ENCODE measurements around the gene NEUROG2. TPM values are rescaled to one million over a fixed set of nuclear protein-coding genes. Genes with fewer than 3 reads are reported as not detected.
"Not testable (repeated sequence)": the region's sequence is repeated elsewhere in the genome, so short reads cannot be mapped to it uniquely, and the experiment has no call there.

The NEUROG2 gene
- not detected for total RNA-seq
- long read RNA-seq, donor 1: 0 reads
- long read RNA-seq, donor 2: 0 reads

DNA sequence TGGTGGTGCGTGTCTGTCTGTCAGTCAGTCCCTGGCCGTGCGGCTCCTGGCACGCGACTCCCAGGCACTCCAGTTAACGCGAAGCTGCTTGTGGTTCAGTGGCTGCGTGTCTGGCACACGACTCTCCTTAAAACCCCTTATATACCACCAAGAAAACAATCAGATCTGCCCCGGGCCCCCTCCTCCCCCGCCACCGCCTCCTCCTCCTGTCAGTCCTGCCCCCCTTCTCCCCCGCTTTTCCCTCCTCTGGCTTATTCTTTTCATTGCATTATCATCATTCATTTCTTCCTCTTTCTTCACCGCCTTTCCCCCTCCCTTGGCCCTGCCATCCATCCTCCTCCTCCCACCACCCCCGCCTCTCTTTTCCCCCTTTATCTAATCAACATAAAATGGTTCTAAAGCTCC is at the start of gene NEUROG2:
Gene NEUROG2, minus strand, starts transcription at position 115 of the 405 bp plus-strand sequence. CDS start 705 bp downstream, outside the sequence.
- intact Hi-C loops (cut with DNase I): no loop called here
- no peak for DNase-seq (ENCODE audit: low spot score)

DNA sequence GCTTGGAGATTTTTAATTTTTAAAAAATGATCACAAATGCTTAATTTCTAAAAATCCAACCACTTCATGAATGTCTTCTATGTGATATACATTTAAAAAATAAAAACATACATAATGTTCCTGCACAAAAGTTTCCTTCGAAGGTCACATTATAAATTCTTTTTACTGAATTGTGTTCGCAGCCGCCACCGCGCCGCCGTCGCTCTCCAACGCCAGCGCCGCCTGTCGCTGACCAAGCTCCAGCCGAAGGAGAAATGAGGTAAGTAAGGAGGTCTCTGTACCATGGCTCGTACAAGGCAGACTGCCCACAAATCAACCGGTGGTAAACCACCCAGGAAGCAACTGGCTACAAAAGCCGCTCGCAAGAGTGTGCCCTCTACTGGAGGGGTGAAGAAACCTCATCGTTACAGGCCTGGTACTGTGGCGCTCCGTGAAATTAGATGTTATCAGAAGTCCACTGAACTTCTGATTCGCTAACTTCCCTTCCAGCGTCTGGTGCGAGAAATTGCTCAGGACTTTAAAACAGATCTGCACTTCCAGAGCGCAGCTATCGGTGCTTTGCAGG is 48.8 kb upstream of the NEUROG2 start:
- intact Hi-C loops (cut with DNase I): no loop called here
- DNase-seq (ENCODE audit: low spot score): no peak

DNA sequence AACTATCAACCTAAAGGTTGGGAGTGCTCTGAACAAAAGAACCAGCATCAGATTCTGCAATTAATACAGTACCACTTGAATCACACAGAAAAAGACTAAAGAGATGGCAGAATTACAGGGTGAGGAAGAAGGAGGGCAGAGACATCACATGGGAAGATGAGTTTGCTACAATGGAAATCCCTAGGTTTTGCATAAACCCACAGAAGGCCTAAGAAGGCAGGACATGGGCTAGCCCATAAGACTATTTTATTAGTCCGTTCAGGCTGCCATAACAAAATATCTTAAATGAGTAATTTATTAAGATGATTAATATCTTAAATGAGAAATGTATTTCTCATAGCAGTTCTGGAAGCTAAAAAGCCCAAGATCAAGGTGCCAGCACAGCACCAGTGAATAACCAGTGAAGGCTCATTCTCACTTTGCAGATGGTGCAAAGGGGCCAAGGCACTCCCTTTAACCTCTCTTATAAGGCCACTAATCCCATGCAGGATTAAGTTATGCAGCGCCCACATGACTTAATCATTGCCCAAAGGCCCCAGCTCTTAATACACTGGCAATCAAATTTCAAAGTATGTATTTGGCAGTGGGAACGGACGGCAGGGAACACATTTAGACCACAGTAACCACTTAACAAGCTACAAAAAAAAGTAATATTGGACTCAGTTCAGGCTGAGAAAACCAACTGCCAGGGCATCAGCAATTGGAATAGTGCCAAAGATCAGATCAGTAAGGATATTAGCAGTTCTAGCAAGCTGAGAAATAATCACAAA is 47.6 kb upstream of the NEUROG2 start:
- intact Hi-C loops (cut with DNase I): no loop called here
- no peak for DNase-seq (ENCODE audit: low spot score)

DNA sequence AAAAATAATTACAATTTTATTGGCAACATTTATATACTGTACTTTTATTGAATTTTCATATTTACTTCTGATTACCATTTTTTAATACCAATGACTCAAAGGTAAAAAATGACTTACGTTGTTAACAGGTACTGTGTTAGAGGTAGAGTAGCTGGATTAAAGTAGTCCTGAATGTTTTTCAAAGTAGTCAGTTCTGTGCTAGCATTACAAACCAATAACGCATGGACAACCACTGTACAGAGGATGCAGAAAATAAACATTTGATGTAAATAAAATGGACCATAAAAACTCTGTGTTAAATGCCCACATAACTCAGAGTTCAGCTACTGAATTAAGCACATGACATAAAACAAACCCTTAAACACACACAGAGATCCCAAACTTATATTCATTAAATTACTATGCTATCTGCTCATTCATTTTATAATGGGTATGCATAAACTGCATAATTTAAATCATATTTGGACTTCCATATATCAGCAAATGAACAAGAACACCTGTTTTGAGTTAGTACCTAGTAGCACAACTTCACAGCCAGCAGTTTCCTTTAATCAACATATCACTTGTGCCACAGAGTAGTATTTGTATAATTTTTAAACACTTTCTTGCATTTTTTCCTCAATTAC is 46.4 kb upstream of the NEUROG2 start:
- intact Hi-C loops (cut with DNase I): no loop called here
- DNase-seq (ENCODE audit: low spot score): no peak

DNA sequence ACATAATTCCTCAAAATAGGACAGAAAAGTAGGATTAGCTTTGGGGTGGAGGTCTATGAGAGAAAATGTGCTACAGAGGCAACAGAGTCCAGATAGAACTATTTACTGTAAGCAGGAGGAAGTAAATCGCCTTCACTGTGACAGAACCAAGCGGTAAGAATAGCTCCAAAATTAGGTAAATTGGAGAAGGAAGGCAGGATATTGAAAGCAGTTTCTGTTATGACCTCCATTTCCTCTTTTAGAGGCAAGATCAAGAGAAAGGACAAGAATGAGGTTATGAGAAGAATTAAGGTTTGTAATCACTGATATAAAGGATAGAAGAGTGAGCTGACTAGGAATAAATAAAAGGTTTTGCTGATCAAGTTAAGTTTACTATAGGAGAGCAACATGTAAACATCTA is 44.1 kb upstream of the NEUROG2 start:
- DNase-seq (ENCODE audit: low spot score): no peak
- intact Hi-C loops (cut with DNase I): no loop called here

DNA sequence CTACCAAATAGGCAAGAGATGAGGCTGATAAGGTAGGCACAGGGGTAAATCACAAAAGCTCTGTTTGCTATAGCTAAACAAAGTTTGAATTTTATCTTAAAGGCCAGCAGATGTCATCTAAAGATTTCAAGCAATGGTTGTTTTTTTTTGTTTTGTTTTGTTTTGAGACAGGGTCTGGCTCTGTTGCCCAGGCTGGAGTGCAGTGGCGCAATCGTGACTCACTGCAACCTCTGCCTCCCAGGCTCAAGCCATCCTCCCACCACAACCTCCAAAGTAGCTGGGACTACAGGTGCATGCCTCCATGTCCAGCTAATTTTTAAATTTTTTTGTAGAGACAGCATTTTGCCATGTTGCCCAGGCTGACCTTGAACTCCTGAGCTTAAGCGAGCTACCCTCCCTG is 43.1 kb upstream of the NEUROG2 start:
- no peak for DNase-seq (ENCODE audit: low spot score)

DNA sequence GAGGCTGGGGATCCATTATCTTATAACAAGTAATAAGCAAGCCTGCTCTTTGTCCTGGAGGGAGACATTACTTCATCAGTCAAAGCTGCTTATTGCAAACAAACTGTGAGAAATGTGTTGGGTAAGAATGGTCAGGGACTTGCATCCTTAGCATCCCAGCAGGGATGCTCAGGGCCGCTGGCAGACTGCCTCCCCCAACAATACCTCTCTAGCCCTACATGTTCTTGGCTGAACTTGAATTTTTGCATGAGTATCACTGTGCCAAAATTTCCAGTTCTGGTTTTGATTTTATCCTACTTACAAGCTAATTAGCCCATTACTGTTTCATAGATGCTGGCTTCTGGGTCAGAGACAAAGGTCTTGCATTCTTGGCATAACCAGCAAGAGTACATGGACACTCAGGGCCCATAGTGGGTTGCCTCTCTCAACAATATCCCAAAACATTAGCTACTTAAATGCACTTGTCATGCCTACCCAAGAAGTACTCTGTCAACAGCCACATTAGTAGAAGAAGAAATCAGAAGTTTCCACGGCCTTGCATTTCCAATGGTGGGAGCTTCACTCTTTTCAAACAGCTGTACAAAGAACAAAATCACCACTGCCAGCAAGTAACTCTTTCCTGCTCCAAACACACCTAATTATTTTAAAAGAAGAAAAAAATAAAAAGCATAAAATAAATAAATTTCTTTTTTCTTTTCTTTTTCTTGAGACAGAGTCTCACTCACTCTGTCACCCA is 41.9 kb upstream of the NEUROG2 start:
- intact Hi-C loops (cut with DNase I): no loop called here
- no peak for DNase-seq (ENCODE audit: low spot score)

More for the DNA sequence above, 43.1 kb upstream of the NEUROG2 start:
- intact Hi-C loops (cut with DNase I): no loop called here

DNA sequence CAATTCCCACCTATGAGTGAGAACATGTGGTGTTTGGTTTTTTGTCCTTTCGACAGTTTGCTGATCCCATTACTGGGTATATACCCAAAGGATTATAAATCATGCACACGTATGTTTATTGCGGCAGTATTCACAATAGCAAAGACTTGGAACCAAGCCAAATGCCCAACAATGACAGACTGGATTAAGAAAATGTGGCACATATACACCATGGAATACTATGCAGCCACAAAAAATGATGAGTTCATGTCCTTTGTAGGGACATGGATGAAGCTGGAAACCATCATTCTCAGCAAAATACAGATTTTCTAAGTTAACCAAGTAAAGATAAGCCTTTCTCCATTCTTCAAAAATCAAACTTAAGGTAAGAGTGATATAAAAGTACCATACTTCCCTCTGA is 38.3 kb upstream of the NEUROG2 start:
- DNase-seq (ENCODE audit: low spot score); intact Hi-C loops (cut with DNase I): not testable (repeated sequence)

DNA sequence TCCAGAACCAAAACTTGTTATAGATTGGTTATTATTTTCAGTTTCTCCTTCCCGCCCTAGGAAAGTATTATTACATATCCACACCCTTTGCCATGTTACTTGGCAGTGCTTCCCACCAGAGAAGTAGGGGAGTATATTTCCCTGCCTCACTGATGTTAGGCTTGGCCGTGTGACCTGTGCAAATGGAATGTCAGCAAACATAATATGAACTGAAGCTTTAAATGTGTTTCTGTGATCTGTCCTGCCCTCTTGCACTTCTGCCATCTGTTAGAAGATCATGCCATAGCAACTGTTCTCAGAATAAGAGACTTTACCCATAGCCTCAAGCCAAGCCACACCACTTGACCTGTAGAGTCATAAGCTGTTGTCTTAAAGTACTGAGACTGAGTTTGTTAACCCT is 36.7 kb upstream of the NEUROG2 start:
- intact Hi-C loops (cut with DNase I): no loop called here
- no peak for DNase-seq (ENCODE audit: low spot score)

DNA sequence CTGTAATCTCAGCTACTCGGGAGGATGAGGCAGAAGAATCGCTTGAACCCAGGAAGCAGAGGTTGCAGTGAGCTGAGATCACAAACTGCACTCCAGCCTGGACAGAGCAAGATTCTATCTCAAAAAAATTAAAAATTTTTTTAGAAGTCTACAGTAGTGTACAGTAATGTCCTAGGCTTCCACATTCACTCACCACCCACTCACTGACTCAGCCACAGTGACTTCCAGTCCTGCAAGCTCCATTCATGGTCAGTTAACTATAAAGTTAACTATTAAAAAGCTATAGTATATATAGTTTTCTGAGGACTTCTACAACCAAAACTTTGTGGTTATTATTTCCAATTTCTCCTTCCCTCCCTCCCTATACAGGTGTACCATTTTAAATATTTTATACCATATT is 34.7 kb upstream of the NEUROG2 start:
- DNase-seq (ENCODE audit: low spot score): no peak
- intact Hi-C loops (cut with DNase I): no loop called here

DNA sequence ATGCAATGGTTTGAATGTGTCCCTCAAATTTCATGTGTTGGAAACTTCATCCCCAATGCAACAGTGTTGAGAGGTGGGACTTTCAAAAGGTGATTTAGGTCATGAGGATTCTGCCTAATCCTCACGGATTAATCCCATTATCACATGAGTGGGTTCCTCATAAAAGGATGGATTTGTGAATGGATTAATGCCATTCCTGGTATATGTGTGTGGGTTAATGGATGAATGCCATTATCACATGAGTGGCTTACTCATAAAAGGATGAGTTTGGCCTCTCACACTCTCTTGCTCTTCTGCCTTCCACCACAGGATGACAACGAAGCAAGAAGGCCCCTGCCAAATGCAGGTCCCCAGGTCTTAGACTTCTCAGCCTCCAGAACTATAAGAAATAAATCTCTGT is 30.5 kb upstream of the NEUROG2 start:
- no peak for DNase-seq (ENCODE audit: low spot score)
- intact Hi-C loops (cut with DNase I): no loop called here

DNA sequence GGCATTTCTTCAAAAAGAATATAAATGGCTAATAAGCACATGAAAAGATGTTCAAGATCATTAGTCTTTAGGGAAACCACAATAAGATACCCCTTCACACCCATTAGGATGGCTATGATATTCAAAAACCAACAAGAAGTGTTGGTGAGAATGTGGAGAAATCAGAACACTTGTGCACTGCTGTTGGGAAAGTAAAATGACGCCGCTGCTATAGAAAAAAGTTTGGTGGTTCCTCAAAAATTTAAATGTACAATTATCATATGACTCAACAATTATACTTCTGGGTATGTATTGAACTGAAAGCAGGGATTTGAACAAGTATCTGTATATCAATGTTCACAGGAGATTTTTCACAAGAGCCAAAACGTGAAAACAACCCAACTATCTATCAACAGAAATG is 29.4 kb upstream of the NEUROG2 start:
- DNase-seq (ENCODE audit: low spot score): no peak
- intact Hi-C loops (cut with DNase I): no loop called here

DNA sequence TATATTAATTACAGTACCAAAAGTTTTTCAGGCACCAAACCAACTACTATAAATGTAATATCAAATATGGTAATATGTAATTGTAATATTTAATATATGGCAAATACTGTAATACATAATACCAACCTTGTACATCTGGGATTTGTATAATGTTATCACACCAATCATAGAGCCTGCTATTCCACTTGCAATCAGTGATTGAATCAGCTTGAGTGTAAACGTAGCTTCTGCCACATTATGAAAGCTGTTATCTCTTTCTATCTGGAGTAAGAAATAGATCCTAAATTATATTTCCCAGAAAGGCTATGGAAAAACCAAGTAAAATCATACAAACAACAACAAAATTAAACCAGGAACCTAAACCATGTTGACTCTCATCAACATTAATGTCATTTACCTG is 24.7 kb upstream of the NEUROG2 start:
- no peak for DNase-seq (ENCODE audit: low spot score)
- intact Hi-C loops (cut with DNase I): no loop called here

DNA sequence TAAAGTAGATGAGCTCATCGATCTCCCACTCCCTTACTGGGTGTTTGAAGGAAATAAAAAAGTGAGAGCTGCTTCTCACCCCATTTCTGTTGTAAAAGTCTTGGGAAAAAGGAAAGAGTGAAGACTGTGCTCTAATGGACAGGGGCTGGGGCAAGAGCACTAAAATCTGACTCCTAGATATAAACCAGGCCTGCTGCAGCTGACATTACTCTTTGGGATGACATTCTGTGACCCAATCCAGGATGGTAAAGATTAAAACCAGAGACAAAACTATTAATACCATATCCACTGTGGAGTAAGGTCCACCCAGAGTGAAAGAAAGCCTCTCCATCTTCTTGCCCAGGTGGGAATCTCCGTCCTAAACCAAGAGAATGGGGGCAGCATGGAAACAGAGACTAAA is 20.1 kb upstream of the NEUROG2 start:
- intact Hi-C loops (cut with DNase I): no loop called here
- no peak for DNase-seq (ENCODE audit: low spot score)

DNA sequence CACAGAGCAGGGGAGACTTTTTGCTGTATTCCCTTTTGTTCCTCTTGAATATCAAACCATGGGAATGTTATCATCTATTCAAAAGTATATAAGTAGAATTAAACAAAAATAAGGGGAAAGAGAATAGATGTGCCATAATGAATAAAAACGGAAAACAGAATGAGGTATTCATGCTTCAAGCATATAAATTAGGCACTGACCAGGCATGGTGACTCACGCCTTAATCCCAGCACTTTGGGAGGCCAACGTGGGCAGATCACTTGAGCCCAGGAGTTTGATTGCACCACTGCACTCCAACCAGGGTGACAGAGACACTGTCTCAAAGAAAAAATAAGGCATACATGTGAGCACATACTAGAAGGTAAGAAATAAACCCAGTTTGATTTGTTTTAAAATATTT is 16.3 kb upstream of the NEUROG2 start:
- DNase-seq (ENCODE audit: low spot score): no peak
- intact Hi-C loops (cut with DNase I): no loop called here

DNA sequence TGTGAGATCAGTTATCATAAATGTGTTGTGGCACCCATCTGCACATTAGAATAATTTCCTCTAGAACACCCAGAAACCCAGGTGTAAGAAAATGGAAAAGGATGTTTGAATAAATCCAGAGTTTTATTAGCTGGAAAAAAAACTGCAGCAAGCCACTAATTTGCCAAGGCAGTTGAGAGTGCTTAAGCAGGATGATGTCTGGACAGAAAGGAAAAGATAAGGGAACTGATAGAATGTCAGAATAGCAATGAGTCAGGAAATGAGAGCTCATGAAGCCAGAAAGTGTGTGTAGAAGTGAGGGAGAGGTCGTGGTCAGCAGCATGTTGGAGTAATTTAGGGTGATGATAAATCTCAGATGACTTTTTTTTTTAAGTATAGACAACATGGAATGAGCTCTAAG is 15.2 kb upstream of the NEUROG2 start:
- DNase-seq (ENCODE audit: low spot score): no peak
- intact Hi-C loops (cut with DNase I): no loop called here

DNA sequence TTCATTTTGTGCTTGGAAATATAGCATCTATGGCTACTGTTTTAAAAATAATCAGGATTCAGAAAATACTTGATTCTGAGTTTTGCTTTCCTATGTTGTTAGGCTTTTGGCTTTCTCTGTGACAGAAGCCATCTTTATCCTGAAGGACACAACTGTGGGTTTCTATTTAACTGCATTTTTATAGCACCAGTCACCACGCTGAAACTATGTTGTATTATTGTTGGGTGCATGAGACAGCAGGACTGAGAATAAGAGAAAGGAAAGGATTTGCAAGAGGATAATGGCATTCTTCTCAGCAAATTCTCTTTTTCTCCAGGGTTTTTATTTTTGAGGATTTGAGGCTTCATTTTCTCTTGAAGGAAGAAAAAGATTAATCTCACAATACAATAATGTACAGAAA is 10.1 kb upstream of the NEUROG2 start:
- DNase-seq (ENCODE audit: low spot score): no peak
- intact Hi-C loops (cut with DNase I): no loop called here

DNA sequence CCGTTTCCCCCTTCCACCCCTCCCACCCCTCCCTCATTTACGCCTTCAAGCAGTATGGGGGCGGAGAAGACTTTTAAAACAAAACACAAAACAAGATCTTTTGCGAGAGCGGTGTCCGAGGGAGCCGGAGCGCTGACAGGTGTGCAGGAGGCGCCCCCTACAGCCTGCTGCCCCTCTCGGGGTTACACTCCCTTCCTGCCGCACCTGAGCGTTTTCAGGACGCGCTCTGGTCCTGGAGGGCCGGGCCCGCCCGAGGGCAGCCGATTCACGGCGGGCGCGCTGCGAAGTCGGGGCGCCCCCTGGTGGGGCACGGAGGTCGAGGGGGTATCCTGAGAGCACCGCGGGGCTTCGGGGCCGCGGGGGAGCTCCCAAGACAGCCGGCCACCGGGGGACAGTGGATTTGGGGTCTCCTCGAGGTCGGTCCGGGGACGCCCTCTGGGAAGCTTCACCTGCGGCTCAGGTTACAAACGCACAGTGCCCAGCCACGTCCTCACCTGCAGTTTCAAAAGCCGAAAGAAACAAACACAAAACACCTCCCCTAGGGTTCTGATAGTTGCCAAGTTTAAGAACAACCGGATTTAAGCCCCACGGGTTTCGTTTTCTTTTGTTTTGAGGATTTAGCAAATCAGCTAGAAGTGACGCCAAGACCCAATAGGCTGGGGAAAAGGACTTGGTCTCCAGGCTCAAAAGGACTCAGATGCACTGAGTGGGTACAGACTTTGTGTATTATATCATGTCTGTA is 8.0 kb upstream of the NEUROG2 start:
- intact Hi-C loops (cut with DNase I): no loop called here
- no peak for DNase-seq (ENCODE audit: low spot score)

DNA sequence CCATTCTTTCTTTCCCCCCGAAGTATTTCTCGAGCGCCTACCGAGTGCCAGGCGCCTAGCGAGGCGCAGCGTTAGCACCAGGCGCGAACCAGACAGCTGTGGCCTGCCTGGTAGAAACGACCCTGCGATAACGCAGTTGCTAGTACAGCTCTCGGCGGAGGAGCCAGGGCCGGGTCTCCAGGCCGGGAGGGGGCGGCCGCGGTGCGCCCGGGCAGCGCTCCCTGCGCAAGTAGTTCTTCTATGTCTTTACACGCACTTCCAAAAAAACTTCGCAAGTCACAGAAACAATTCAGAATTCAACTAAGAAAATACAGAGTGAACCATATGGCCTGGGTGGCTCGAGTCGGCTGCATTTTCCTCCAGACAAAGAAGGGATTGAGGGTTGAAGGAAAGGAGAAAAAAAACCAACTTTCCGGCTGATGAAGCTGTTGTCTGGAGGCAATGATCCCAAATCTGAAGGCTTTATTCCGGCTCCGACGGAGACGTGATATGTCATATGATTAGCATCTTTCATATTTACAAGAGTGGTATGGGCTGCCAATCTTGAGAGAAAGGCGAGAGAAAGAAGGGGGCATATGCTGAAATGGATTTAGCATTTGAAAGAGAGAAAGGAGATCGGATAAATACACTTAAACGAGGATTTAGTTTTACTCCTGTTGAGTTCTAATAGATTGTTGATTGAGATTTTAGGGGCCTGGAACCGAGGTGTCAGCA is 7.2 kb upstream of the NEUROG2 start:
- intact Hi-C loops (cut with DNase I): no loop called here
- DNase-seq (ENCODE audit: low spot score): no peak
